ENCODE data around the gene CLSTN2. TPM values are rescaled to one million over a fixed set of nuclear protein-coding genes. Genes with fewer than 3 reads are reported as not detected.

CLSTN2 gene
- polyA plus RNA-seq (2013, experiment 1 of 2), result 6.9 TPM
- 5.9 TPM for polyA plus RNA-seq (2013, experiment 2 of 2)

- H3K4me3 ChIP-seq (ENCODE audit: extremely low read depth, insufficient read depth, low read length, poor library complexity, severe bottlenecking), result peak within 1 kb of the TSS; percentile 55
- no peaks in the 10 kb centered on the region for H3K9me3 ChIP-seq (ENCODE audit: control insufficient read depth, low read length)
- WGBS, 2 experiments (ENCODE audit: insufficient coverage in 2 of 2), result 0 to 1% methylated on average over 40 to 59 of the region's 89 CpGs
- H3K36me3 ChIP-seq (ENCODE audit: control insufficient read depth, insufficient read depth, low read length), result no peaks in the 10 kb centered on the region
- H3K4me1 ChIP-seq (ENCODE audit: control insufficient read depth, insufficient read depth, low read length, poor library complexity, severe bottlenecking), result no peaks in the 10 kb centered on the region
- no peak within 1 kb of the TSS for H3K27ac ChIP-seq (ENCODE audit: low read depth, low read length, severe bottlenecking)
These were observed at the start of gene CLSTN2 for GRCh38 chr3:139935016-139935865. Gene CLSTN2, plus strand, starts transcription at chr3:139935185.

GRCh38 chr3:139887431-139887830, 47.6 kb upstream of the CLSTN2 start:
- H3K36me3 ChIP-seq (ENCODE audit: control insufficient read depth, insufficient read depth, low read length), result no peaks in the 10 kb centered on the region
- H3K9me3 ChIP-seq (ENCODE audit: control insufficient read depth, low read length), result no peaks in the 10 kb centered on the region

GRCh38 chr3:139888561-139889140, 46.3 kb upstream of the CLSTN2 start:
- Histone ChIP-seq H3K4me1 (ENCODE audit: control insufficient read depth, insufficient read depth, low read length, poor library complexity, severe bottlenecking) (no peaks in the 10 kb centered on the region), H3K27ac (ENCODE audit: low read depth, low read length, severe bottlenecking) (no peak overlapping the region), H3K4me3 (ENCODE audit: extremely low read depth, insufficient read depth, low read length, poor library complexity, severe bottlenecking) (no peak overlapping the region), H3K36me3 (ENCODE audit: control insufficient read depth, insufficient read depth, low read length) (no peaks in the 10 kb centered on the region), H3K9me3 (ENCODE audit: control insufficient read depth, low read length) (no peaks in the 10 kb centered on the region)
- whole genome bisulfite sequencing, 2 experiments (ENCODE audit: insufficient coverage in 2 of 2), result no CpG with 5 or more reads among the region's 2 CpGs

More at GRCh38 chr3:139887431-139887830, 47.6 kb upstream of the CLSTN2 start:
- Histone ChIP-seq H3K4me3 (ENCODE audit: extremely low read depth, insufficient read depth, low read length, poor library complexity, severe bottlenecking) (no peak overlapping the region), H3K27ac (ENCODE audit: low read depth, low read length, severe bottlenecking) (no peak overlapping the region), H3K4me1 (ENCODE audit: control insufficient read depth, insufficient read depth, low read length, poor library complexity, severe bottlenecking) (no peaks in the 10 kb centered on the region)

GRCh38 chr3:139893267-139893962, 41.6 kb upstream of the CLSTN2 start:
- Histone ChIP-seq H3K4me1 (ENCODE audit: control insufficient read depth, insufficient read depth, low read length, poor library complexity, severe bottlenecking) (no peaks in the 10 kb centered on the region), H3K4me3 (ENCODE audit: extremely low read depth, insufficient read depth, low read length, poor library complexity, severe bottlenecking) (no peak overlapping the region), H3K27ac (ENCODE audit: low read depth, low read length, severe bottlenecking) (no peak overlapping the region), H3K36me3 (ENCODE audit: control insufficient read depth, insufficient read depth, low read length) (no peaks in the 10 kb centered on the region), H3K9me3 (ENCODE audit: control insufficient read depth, low read length) (no peaks in the 10 kb centered on the region)
- 67% methylated on average over 1 of the region's 2 CpGs; no CpG with 5 or more reads in 1 of the 2 experiments for WGBS, 2 experiments (ENCODE audit: insufficient coverage in 2 of 2)

GRCh38 chr3:139893963-139894642, 40.9 kb upstream of the CLSTN2 start:
- Histone ChIP-seq H3K4me3 (ENCODE audit: extremely low read depth, insufficient read depth, low read length, poor library complexity, severe bottlenecking) (no peak overlapping the region), H3K27ac (ENCODE audit: low read depth, low read length, severe bottlenecking) (no peak overlapping the region), H3K4me1 (ENCODE audit: control insufficient read depth, insufficient read depth, low read length, poor library complexity, severe bottlenecking) (no peaks in the 10 kb centered on the region), H3K9me3 (ENCODE audit: control insufficient read depth, low read length) (no peaks in the 10 kb centered on the region), H3K36me3 (ENCODE audit: control insufficient read depth, insufficient read depth, low read length) (no peaks in the 10 kb centered on the region)
- 92 to 96% methylated on average over 2 to 4 of the region's 5 CpGs for WGBS, 2 experiments (ENCODE audit: insufficient coverage in 2 of 2)

GRCh38 chr3:139894643-139894989, 40.4 kb upstream of the CLSTN2 start:
- H3K9me3 ChIP-seq (ENCODE audit: control insufficient read depth, low read length), result peaks cover 5% of the 10 kb centered on the region
- H3K36me3 ChIP-seq (ENCODE audit: control insufficient read depth, insufficient read depth, low read length), result no peaks in the 10 kb centered on the region
- H3K4me1 ChIP-seq (ENCODE audit: control insufficient read depth, insufficient read depth, low read length, poor library complexity, severe bottlenecking), result no peaks in the 10 kb centered on the region
- no peak overlapping the region for H3K27ac ChIP-seq (ENCODE audit: low read depth, low read length, severe bottlenecking)
- H3K4me3 ChIP-seq (ENCODE audit: extremely low read depth, insufficient read depth, low read length, poor library complexity, severe bottlenecking), result no peak overlapping the region
- 70 to 89% methylated on average over 1 of the region's 1 CpG for WGBS, 2 experiments (ENCODE audit: insufficient coverage in 2 of 2)

- peaks cover 6% of the 10 kb centered on the region for H3K9me3 ChIP-seq (ENCODE audit: control insufficient read depth, low read length)
- no peak overlapping the region for H3K27ac ChIP-seq (ENCODE audit: low read depth, low read length, severe bottlenecking)
- H3K4me1 ChIP-seq (ENCODE audit: control insufficient read depth, insufficient read depth, low read length, poor library complexity, severe bottlenecking), result no peaks in the 10 kb centered on the region
- 80 to 90% methylated on average over 1 to 2 of the region's 5 CpGs for WGBS, 2 experiments (ENCODE audit: insufficient coverage in 2 of 2)
- H3K36me3 ChIP-seq (ENCODE audit: control insufficient read depth, insufficient read depth, low read length), result no peaks in the 10 kb centered on the region
- H3K4me3 ChIP-seq (ENCODE audit: extremely low read depth, insufficient read depth, low read length, poor library complexity, severe bottlenecking), result no peak overlapping the region
These were observed 37.2 kb upstream of the CLSTN2 start for GRCh38 chr3:139897759-139898158.

GRCh38 chr3:139906418-139906817, 28.6 kb upstream of the CLSTN2 start:
- Histone ChIP-seq H3K4me1 (ENCODE audit: control insufficient read depth, insufficient read depth, low read length, poor library complexity, severe bottlenecking) (peaks cover 36% of the 10 kb centered on the region), H3K4me3 (ENCODE audit: extremely low read depth, insufficient read depth, low read length, poor library complexity, severe bottlenecking) (no peak overlapping the region), H3K36me3 (ENCODE audit: control insufficient read depth, insufficient read depth, low read length) (no peaks in the 10 kb centered on the region), H3K9me3 (ENCODE audit: control insufficient read depth, low read length) (no peaks in the 10 kb centered on the region), H3K27ac (ENCODE audit: low read depth, low read length, severe bottlenecking) (peak overlapping the region; percentile 85)
- WGBS, 2 experiments (ENCODE audit: insufficient coverage in 2 of 2), result 42 to 46% methylated on average over 1 of the region's 1 CpG

- Histone ChIP-seq H3K4me1 (ENCODE audit: control insufficient read depth, insufficient read depth, low read length, poor library complexity, severe bottlenecking) (peaks cover 36% of the 10 kb centered on the region), H3K36me3 (ENCODE audit: control insufficient read depth, insufficient read depth, low read length) (no peaks in the 10 kb centered on the region), H3K4me3 (ENCODE audit: extremely low read depth, insufficient read depth, low read length, poor library complexity, severe bottlenecking) (no peak overlapping the region), H3K9me3 (ENCODE audit: control insufficient read depth, low read length) (no peaks in the 10 kb centered on the region), H3K27ac (ENCODE audit: low read depth, low read length, severe bottlenecking) (no peak overlapping the region)
- WGBS, 2 experiments (ENCODE audit: insufficient coverage in 2 of 2), result 43% methylated on average over 1 of the region's 3 CpGs; no CpG with 5 or more reads in 1 of the 2 experiments
These were observed 25.2 kb upstream of the CLSTN2 start for GRCh38 chr3:139909811-139910210.

- Histone ChIP-seq H3K27ac (ENCODE audit: low read depth, low read length, severe bottlenecking) (no peak overlapping the region), H3K4me1 (ENCODE audit: control insufficient read depth, insufficient read depth, low read length, poor library complexity, severe bottlenecking) (no peaks in the 10 kb centered on the region), H3K9me3 (ENCODE audit: control insufficient read depth, low read length) (no peaks in the 10 kb centered on the region), H3K36me3 (ENCODE audit: control insufficient read depth, insufficient read depth, low read length) (no peaks in the 10 kb centered on the region), H3K4me3 (ENCODE audit: extremely low read depth, insufficient read depth, low read length, poor library complexity, severe bottlenecking) (no peak overlapping the region)
- WGBS, 2 experiments (ENCODE audit: insufficient coverage in 2 of 2), result 100% methylated on average over 1 to 2 of the region's 2 CpGs
These were observed 18.7 kb upstream of the CLSTN2 start for GRCh38 chr3:139916271-139916670.
